ENCODE data around the gene CNIH2.
"Not testable (repeated sequence)": the region's sequence is repeated elsewhere in the genome, so short reads cannot be mapped to it uniquely, and the experiment has no call there.

The CNIH2 gene

DNA sequence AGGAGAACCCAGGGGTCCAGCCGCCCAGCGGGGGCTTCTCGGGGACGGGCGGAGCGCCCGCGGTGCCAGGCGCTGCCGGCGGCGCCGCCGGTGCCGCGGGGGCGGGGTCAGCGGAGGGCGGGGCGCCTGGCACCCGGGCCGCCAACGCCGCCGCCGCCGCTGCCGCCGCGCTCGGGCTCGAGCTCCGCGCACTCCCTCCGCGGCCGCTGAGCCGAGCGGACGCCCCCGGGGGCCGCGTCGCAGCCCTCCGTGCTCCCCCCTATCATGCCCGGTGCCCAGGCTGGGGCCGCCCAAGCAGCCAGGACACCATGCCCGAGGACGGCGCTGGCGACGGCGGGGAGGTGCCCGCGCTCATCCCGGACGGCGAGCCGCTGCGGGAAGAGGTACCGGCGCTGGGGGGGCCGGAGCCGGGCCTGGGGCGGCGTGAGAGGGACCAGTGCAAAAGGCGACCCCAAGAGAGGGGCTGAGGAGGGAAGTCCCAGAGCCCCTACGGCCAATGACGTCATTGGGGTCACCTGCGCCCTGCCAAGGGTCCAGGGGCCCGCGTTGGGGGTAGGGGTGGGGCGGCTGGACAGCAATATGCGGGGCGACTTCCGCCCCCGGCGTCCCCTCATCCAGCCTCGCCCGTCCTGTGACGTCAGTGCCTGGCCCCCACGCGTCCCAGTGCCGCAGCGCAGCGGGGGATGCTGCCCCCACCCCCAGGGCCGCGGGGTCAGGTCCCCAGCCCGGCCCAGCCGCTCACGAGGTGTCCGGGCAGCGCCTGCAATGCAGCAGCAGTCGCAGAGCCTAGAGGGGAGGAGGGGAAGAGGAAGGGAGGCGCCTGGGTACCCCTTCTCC, 13.9 kb downstream of the CNIH2 start, which contains the start of gene TMEM151A:
Gene TMEM151A (plus strand): TSS at position 189 of the 837 bp plus-strand sequence. CDS start 120 bp downstream, at position 309.
- DNase-seq (ENCODE audit: low spot score), result peak; percentile 54

DNA sequence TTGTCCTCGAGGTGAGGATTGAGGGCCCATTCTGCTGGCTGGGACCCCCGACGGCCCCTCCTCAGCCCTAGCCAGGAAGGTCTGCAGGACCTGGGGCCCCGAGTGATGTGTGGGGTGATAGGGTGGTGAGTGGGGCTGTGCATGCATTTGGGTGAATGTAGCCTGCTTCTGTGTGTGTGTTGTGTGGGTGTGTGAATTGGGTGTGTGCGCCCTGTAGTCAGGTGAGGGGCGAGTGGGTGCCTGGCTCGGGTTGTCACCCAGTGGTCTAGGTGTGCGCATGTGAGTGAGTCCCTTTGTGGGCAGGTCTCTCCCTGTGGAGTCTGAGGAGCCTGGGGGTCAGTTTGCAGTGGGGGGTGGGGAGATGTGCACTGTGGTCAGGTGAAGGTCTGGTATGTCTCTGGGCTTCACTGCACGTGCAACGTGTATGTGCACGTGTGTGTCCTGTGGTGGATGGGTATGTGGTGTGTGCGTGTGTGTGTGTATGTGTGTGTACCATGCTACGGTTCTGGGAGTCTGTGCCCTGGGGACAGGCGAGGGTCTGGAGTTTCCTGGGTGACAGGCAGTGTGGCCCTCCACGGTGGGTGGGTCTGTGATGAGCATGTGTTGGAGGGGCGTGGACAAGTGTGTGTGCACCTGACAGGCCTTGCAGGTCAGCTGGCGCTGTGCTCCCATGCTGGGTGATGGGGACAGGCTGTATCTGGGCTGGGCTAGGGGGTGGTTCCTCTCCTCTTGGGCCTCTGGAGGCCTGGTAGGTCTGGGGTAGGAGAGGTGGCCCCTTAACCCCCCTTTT, 14.8 kb downstream of the CNIH2 start:
- DNase-seq (ENCODE audit: low spot score), result no peak

GRCh38 chr11:66293352-66293751, 15.4 kb downstream of the CNIH2 start:
- no peak for DNase-seq (ENCODE audit: low spot score)

GRCh38 chr11:66293777-66294625, 16.0 kb downstream of the CNIH2 start:
- no peak for DNase-seq (ENCODE audit: low spot score)

DNA sequence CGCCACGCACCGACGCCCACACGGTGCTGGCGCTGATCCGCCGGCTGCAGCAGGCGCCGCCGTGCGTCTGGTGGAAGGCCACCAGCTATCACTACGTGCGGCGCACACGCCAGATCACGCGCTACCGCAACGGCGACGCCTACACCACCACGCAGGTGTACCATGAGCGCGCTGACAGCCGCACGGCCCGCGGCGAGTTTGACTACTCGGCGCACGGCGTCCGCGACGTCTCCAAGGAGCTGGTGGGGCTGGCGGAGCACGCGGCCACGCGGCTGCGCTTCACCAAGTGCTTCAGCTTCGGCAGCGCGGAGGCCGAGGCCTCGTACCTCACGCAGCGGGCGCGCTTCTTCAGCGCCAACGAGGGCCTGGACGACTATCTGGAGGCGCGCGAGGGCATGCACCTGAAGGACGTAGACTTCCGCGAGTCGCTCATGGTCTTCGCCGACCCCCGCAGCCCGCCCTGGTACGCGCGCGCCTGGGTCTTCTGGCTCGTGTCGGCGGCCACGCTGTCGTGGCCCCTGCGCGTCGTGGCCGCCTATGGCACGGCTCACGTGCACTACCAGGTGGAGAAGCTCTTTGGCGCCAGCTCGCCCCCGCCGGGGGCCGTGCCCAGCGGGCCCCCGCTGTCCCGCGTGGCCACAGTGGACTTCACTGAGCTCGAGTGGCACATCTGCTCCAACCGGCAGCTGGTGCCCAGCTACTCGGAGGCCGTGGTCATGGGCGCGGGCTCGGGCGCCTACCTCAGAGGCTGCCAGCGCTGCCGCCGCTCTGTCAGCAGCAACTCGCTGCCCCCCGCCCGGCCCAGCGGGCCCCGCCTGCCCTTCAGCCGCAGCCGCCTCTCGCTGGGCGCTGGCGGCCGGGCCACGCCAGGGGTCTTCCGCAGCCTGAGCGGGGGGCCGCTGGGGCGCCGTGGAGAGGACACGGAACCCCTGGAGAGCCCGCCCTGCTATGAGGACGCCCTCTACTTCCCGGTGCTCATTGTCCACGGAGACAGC, 16.9 kb downstream of the CNIH2 start:
- no peak for DNase-seq (ENCODE audit: low spot score)

DNA sequence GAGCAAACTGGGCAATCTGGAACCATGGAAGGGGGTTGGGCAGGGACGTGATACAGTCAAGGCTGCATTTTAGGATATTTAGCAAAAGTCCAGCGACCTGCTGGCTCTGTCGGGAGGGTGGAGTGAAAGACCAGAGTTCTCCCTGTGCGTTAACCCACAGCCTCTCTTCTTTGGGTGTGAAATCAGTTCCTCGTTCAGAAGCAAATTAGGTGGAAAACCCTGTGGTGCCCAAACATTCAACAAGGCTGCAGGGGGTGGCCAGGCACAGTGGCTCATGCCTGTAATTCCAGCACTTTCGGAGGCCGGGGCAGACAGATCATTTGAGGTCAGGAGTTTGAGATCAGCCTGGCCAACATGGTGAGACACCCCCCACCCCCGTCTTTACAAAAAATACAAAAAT, 19.6 kb downstream of the CNIH2 start:
- no peak for DNase-seq (ENCODE audit: low spot score)

GRCh38 chr11:66299186-66299585, 21.2 kb downstream of the CNIH2 start:
- DNase-seq (ENCODE audit: low spot score), result no peak

GRCh38 chr11:66302656-66303055, 24.7 kb downstream of the CNIH2 start:
- DNase-seq (ENCODE audit: low spot score), result no peak

- no peak for DNase-seq (ENCODE audit: low spot score)
These were observed 31.5 kb downstream of the CNIH2 start for GRCh38 chr11:66309475-66309874.

DNA sequence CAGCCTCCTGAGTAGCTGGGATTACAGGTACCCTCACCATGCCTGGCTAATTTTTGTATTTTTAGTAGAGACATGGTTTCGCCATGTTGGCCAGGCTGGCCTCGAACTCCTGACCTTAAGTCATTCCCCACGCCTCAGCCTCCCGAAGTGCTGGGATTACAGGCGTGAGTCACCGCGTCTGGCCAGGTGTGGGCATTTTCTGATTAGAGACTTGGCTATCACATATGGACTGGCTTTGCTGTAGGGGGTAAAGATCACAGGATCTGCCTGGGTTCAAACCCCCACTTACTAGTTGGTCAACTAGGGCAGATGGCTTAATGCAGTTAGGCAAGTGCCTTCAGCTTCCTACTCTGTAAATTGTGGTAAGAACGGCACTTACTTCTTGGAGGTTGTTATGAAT, 32.3 kb downstream of the CNIH2 start:
- no peak for DNase-seq (ENCODE audit: low spot score)

GRCh38 chr11:66310803-66311440, 32.9 kb downstream of the CNIH2 start:
- DNase-seq (ENCODE audit: low spot score), result not testable (repeated sequence)

DNA sequence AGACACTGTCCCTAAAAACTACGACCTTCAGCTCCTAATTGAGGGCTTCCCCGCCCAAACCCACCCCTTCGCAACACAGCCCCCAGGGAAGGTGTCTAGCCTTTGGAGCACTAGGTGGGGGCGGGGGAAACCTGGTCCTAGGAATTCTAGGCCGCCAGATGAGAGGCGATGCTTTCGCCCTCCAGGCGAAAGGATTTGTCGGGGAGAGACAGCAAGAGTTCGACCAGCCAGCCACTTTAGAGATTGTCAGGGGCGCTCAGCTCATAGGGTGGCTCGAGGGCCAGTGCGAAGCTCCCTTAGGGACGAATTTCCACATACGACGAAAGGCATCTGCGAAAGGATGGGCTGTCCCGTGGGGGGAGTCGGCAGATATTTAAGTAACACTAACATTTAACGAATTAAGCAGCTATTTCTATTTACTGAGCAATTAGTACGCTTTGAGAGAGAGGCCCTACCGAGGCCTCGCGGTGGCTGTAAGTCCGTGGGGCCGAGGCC, 33.5 kb downstream of the CNIH2 start:
- no peak for DNase-seq (ENCODE audit: low spot score)

DNA sequence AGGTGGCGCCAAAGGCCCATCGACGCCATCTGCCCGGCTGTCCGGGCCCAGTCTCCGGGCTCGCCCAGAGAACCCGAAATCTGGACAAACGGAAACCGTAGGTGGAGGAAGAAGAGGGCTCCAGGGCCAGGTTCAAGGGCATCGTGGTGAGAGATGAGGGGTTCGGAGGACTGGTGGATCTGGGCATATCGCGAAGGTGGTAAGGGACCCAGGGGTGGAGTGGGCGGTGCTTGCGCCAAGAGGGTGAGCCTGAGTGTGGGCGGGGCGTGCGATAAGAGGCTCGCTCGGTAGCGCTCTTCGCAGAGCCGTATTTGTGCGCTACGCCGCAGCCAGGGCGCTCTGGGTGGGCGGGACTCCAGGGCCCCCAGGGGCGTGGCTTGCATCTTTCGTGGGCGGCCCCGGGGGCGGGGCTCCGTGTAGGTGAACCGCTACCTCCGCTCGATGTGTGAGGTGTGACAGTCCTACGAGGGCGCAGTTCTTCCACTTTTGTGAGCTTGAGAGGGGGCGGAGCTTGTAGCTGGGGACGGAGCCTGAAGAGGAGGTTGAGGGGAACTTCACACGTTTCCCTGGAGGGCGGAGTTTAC, 34.1 kb downstream of the CNIH2 start:
- DNase-seq (ENCODE audit: low spot score), result peak; percentile 94

- peak; percentile 95 for DNase-seq (ENCODE audit: low spot score)
These were observed 34.8 kb downstream of the CNIH2 start for GRCh38 chr11:66312549-66313320.

DNA sequence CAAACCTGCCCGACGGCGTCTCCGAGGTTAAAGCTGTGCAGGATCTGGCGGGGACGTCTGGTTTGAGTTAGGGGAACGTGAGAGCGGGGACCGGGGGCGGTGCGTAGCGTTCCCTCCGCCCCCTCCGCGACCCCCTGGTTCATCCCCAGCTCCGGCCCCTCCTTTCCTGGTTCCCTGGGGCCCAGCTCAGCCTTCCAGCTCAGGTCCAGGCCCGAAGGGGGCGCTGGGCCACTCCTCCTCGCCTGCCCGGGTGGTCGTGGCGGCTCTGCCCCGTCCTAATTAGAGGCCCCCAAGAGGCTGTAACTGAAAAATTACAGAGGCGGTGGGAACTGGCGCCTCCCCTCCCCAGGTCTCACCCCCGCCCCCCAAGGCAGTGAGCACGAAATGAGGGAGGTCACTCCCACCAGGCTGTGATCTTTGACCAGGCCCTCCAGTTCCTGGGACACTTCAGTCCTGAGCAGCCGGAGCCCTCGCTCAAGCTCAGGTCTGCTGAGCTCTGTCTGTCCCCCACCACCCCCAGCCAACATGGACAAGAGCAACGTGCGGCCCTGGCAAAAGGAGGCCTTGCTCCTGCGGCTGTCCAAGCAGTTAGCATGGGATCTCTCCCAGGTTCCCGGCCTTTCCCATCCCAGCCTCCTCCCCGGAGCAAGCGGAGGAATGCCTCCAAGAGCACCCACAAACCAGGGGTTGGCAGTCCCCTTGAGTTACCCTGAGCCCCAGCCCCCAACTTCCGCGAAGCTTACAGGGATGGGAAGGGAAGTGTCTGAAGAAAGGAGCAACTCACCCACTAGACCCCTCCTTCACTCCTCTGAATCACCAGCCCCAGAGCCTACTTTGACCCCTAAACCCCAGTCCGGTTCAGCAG, 35.6 kb downstream of the CNIH2 start:
- DNase-seq (ENCODE audit: low spot score), result no peak

DNA sequence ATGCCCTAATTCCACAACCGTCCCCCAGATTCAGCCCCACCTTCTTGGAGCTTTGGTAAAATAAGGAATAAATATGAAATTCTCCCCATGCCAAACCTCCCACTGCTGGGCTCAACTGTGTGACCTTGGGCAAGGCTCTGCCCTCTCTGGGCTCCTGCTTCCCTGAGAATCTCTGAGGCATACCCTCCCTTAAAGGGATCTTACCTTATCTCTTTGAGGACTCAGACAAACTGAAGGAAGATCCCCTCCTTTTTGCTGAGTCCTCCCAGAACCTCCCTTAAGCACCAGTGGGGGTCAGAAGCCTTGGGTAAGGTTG, 36.2 kb downstream of the CNIH2 start:
- DNase-seq (ENCODE audit: low spot score), result no peak

- DNase-seq (ENCODE audit: low spot score), result no peak
These were observed 36.9 kb downstream of the CNIH2 start for GRCh38 chr11:66314561-66315497.
